Gastrocnemius medialis (tissue), 4 donors: ENCODE data around the gene PIKFYVE. TPM values are rescaled to one million over a fixed set of nuclear protein-coding genes. Genes with fewer than 3 reads are reported as not detected.
"Not testable (repeated sequence)": the region's sequence is repeated elsewhere in the genome, so short reads cannot be mapped to it uniquely, and the experiment has no call there.

Source experiments
- ATAC-seq, 2 donors: fragments of 150-250 bp; one replicate each; pipeline ENCODE4 v1.9.1; 2016
- DNase-seq, 2 donors: peaks; one replicate each; pipeline ENCODE4 v3.0.0-alpha.2; 2019
- H3K27ac ChIP-seq, 4 donors: fragments of 200-600 bp; sonication (generic); 1 replicate in 1 of 4; 2 replicates in 3 of 4; pipeline ENCODE4 v1.5.1; 2016 to 2018; ENCODE audit warnings: mild to moderate bottlenecking in 2 of 4, moderate library complexity in 1 of 4
- H3K27me3 ChIP-seq, 3 donors: fragments of 200-600 bp; sonication (generic) in 2 of 3; 1 replicate in 1 of 3; 2 replicates in 2 of 3; pipeline versions ENCODE4 v1.5.1 to v1.6.0; 2016 to 2019; ENCODE audit warnings: mild to moderate bottlenecking in 1 of 3, moderate library complexity in 1 of 3
- H3K36me3 ChIP-seq, 2 donors: fragments of 200-600 bp; sonication (generic) in 1 of 2; one replicate each; pipeline ENCODE4 v1.5.1; 2017 to 2018
- H3K4me1 ChIP-seq, 2 donors: fragments of 200-600 bp; sonication (generic) in 1 of 2; one replicate each; pipeline ENCODE4 v1.5.1; 2016 to 2017; ENCODE audit warnings: mild to moderate bottlenecking in 2 of 2
- H3K4me3 ChIP-seq, 4 donors: fragments of 200-600 bp; sonication (generic) in 3 of 4; 1 replicate in 1 of 4; 2 replicates in 3 of 4; pipeline ENCODE4 v1.5.1; 2016 to 2019; ENCODE audit warnings: mild to moderate bottlenecking in 2 of 4
- H3K9me3 ChIP-seq, 3 donors: fragments of 200-600 bp; sonication (generic) in 2 of 3; 1 replicate in 1 of 3; 2 replicates in 2 of 3; pipeline ENCODE4 v1.5.1; 2016 to 2019
- CTCF ChIP-seq, 5 experiments: fragments of 450-650 bp in 3 of 5; fragments of 200-600 bp in 2 of 5; sonication (generic) in 2 of 5; IDR thresholded peaks in 4 of 5; conservative IDR thresholded peaks in 1 of 5; 1 replicate in 4 of 5; 2 replicates in 1 of 5; pipeline ENCODE4 v1.5.1; 2016 to 2019; ENCODE audit warnings: antibody characterized with exemption in 5 of 5, mild to moderate bottlenecking in 3 of 5, moderate library complexity in 3 of 5
- POLR2A ChIP-seq, 2 donors: fragments of 450-650 bp; IDR thresholded peaks; one replicate each; pipeline ENCODE4 v1.6.1; 2017; ENCODE audit warnings: antibody characterized with exemption in 2 of 2, mild to moderate bottlenecking in 2 of 2, moderate library complexity in 2 of 2
- in situ Hi-C, 4 donors: fragments of 200-750 bp; cut with MboI; loops; one replicate each; pipeline versions ENCODE4 v1.15.0 to v1.8.0; 2017; ENCODE audit warnings: low sequenced_read_pairs in 4 of 4
- intact Hi-C: fragments of 100-400 bp; cut with DNase I; formaldehyde crosslinking; loops from one replicate; pipeline ENCODE4 v1.15.1; 2023; ENCODE audit warnings: low total_unique reads
- total RNA-seq, 4 donors: library from RNA; depleted of rRNA; stranded (reverse); fragments of >200 nt; gene quantifications; one replicate each; pipeline versions ENCODE4 v1.1.0 to v1.2.3, GENCODE V29; 2016

Gene PIKFYVE
- total RNA-seq, 4 donors from 2014 or later: 14.0 to 23.9 (median 17.9) TPM

- Histone ChIP-seq H3K4me3 (peak overlapping the region; percentile 71 to 97 (median 96)), H3K27ac (peak overlapping the region; percentile 91 to 100 (median 98)), H3K4me1 (peaks cover 33 to 39% of the 10 kb centered on the region in 2 donors), H3K27me3 (no peaks in the 10 kb centered on the region), H3K36me3 (no peaks in the 10 kb centered on the region), H3K9me3 (no peaks in the 10 kb centered on the region)
- DNase-seq (peak in 1 of 2 donors; percentile 16), ATAC-seq (peak; percentile 17 to 26)
- in situ Hi-C loops (loop anchor here in 2 of 4 donors (25.0 kb wide), 2 partner anchors 653 to 728 kb away; partner anchors contain the start of gene CREB1 (in 1 of the 2)), intact Hi-C loops (loop anchor here (2.0 to 10.0 kb wide), 3 partner anchors 493 to 641 kb away; partner anchors contain the start of genes CCNYL1 and METTL21A)
- TF ChIP-seq POLR2A (IDR thresholded peaks at IDR 0.05): no peak
- no peak for TF ChIP-seq CTCF (IDR thresholded peaks at IDR 0.05 in 4 of 5, conservative IDR thresholded peaks at IDR 0.05 in 1 of 5)
Observed at GRCh38 chr2:208265371-208265800, 669 bp upstream of the PIKFYVE start.

DNA sequence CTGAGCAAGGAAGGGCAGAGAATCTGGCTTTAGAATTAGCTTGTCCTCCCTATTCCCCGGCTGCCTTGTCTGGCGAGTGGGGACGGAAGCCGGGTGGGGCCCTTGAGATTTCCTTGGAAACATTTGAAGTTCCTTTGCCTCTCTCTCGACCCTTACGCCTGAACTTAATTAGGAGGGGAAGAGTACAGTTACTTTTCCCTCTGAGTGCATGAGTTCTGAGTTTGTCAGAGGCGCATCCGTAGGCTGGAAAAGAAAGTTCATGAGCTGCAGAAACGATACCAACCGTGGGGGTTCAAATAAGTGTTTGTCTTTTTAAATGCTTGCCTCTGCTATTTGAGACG, 468 bp downstream of the PIKFYVE start:
- no peak for DNase-seq
- in situ Hi-C loops (loop anchor here in 2 of 4 donors (25.0 kb wide), 2 partner anchors 654 to 729 kb away; partner anchors contain the start of gene CREB1 (in 1 of the 2)), intact Hi-C loops (loop anchor here (1.0 to 10.0 kb wide), 5 partner anchors 11 to 737 kb away; partner anchors contain the start of genes CCNYL1, CREB1 and IDH1)
- no peaks in the 10 kb centered on the region for H3K36me3 ChIP-seq
- H3K27ac ChIP-seq: peak overlapping the region; percentile 91 to 100 (median 98)
- ATAC-seq: no peak
- TF ChIP-seq CTCF (IDR thresholded peaks at IDR 0.05 in 4 of 5, conservative IDR thresholded peaks at IDR 0.05 in 1 of 5): no peak
- no peak for TF ChIP-seq POLR2A (IDR thresholded peaks at IDR 0.05)
- H3K4me1 ChIP-seq: peaks cover 33 to 39% of the 10 kb centered on the region in 2 donors
- peak overlapping the region; percentile 71 to 97 (median 96) for H3K4me3 ChIP-seq
- no peaks in the 10 kb centered on the region for H3K9me3 ChIP-seq
- H3K27me3 ChIP-seq: no peaks in the 10 kb centered on the region

GRCh38 chr2:208266936-208267335, 881 bp downstream of the PIKFYVE start:
- Histone ChIP-seq H3K27me3 (no peaks in the 10 kb centered on the region), H3K27ac (peak overlapping the region; percentile 91 to 100 (median 98)), H3K4me3 (peak overlapping the region; percentile 71 to 97 (median 96)), H3K36me3 (no peaks in the 10 kb centered on the region), H3K9me3 (no peaks in the 10 kb centered on the region), H3K4me1 (peaks cover 33 to 39% of the 10 kb centered on the region in 2 donors)
- no peak for TF ChIP-seq POLR2A (IDR thresholded peaks at IDR 0.05)
- TF ChIP-seq CTCF (IDR thresholded peaks at IDR 0.05 in 4 of 5, conservative IDR thresholded peaks at IDR 0.05 in 1 of 5): no peak
- in situ Hi-C loops (loop anchor here in 2 of 4 donors (25.0 kb wide), 2 partner anchors 655 to 730 kb away; partner anchors contain the start of gene CREB1 (in 1 of the 2)), intact Hi-C loops (loop anchor here (1.0 to 10.0 kb wide), 5 partner anchors 12 to 738 kb away; partner anchors contain the start of genes CCNYL1, CREB1 and IDH1)
- DNase-seq (no peak), ATAC-seq (no peak)

- not testable (repeated sequence) for ATAC-seq, DNase-seq, H3K36me3 ChIP-seq, H3K9me3 ChIP-seq, H3K27me3 ChIP-seq
- Histone ChIP-seq H3K4me1 (peaks cover 33 to 39% of the 10 kb centered on the region in 2 donors), H3K4me3 (peak overlapping the region; percentile 71 to 97 (median 96)), H3K27ac (peak overlapping the region; percentile 91 to 100 (median 98))
- in situ Hi-C loops (loop anchor here in 2 of 4 donors (25.0 kb wide), 2 partner anchors 655 to 730 kb away; partner anchors contain the start of gene CREB1 (in 1 of the 2)), intact Hi-C loops (loop anchor here (2.0 to 10.0 kb wide), 3 partner anchors 47 to 553 kb away; partner anchors contain the start of gene CCNYL1)
Observed at GRCh38 chr2:208267526-208267925, 1.5 kb downstream of the PIKFYVE start.
